Liver (tissue), 3 donors: Measurements from ENCODE around the gene GPR55.

Experiments used
- EGR1 ChIP-seq, 2 donors: IDR thresholded peaks; 2 replicates each; pipeline ENCODE4 v1.6.1; 2016 to 2018; ENCODE audit warnings: antibody characterized with exemption in 2 of 2, low read depth in 2 of 2
- FOXA1 ChIP-seq: IDR thresholded peaks from 2 replicates; pipeline ENCODE4 v1.6.1; 2016; ENCODE audit warnings: antibody characterized with exemption
- GABPA ChIP-seq, 2 donors: IDR thresholded peaks in 1 of 2; conservative IDR thresholded peaks in 1 of 2; 2 replicates each; pipeline ENCODE4 v1.6.1; 2016; ENCODE audit warnings: antibody characterized with exemption in 2 of 2, mild to moderate bottlenecking in 1 of 2, moderate library complexity in 1 of 2
- HNF4G ChIP-seq: IDR thresholded peaks from 2 replicates; pipeline ENCODE4 v1.6.1; 2016; ENCODE audit warnings: antibody characterized with exemption
- JUND ChIP-seq, 2 donors: IDR thresholded peaks; 2 replicates each; pipeline ENCODE4 v1.6.1; 2016; ENCODE audit warnings: antibody characterized with exemption in 2 of 2
- RAD21 ChIP-seq, 2 donors: IDR thresholded peaks; 2 replicates each; pipeline ENCODE4 v1.6.1; 2016; ENCODE audit warnings: antibody characterized with exemption in 2 of 2, mild to moderate bottlenecking in 2 of 2
- RXRA ChIP-seq, 2 donors: IDR thresholded peaks; 2 replicates each; pipeline ENCODE4 v1.6.1; 2017 to 2018; ENCODE audit warnings: antibody characterized with exemption in 2 of 2, mild to moderate bottlenecking in 1 of 2
- TAF1 ChIP-seq: conservative IDR thresholded peaks from 2 replicates; pipeline ENCODE4 v1.6.1; 2016; ENCODE audit warnings: antibody characterized with exemption, mild to moderate bottlenecking
- YY1 ChIP-seq: IDR thresholded peaks from 2 replicates; pipeline ENCODE4 v1.6.1; 2016; ENCODE audit warnings: antibody characterized with exemption, mild to moderate bottlenecking
- TF ChIP-seq, protein P1 (sequence below): IDR thresholded peaks from 2 replicates; pipeline ENCODE4 v1.6.1; 2016; ENCODE audit warnings: antibody characterized with exemption, mild to moderate bottlenecking
- TF ChIP-seq, protein P2 (sequence below): fragments of 150-350 bp; IDR thresholded peaks from 2 replicates; pipeline ENCODE4 v1.5.1; 2017; ENCODE audit warnings: improper control_type of control experiment, low read depth, low read length; ENCODE audit not compliant: missing input control
- TF ChIP-seq, protein P3 (sequence below): IDR thresholded peaks from 2 replicates; pipeline ENCODE4 v1.6.1; 2016; ENCODE audit warnings: antibody characterized with exemption
- TF ChIP-seq, protein P4 (sequence below): IDR thresholded peaks from 2 replicates; pipeline ENCODE4 v1.6.1; 2016; ENCODE audit warnings: antibody characterized with exemption
- TF ChIP-seq, protein P5 (sequence below): IDR thresholded peaks from 2 replicates; pipeline ENCODE4 v1.6.1; 2016; ENCODE audit warnings: antibody characterized with exemption
- donor health status: healthy.
- donor health status: healthy.

DNA sequence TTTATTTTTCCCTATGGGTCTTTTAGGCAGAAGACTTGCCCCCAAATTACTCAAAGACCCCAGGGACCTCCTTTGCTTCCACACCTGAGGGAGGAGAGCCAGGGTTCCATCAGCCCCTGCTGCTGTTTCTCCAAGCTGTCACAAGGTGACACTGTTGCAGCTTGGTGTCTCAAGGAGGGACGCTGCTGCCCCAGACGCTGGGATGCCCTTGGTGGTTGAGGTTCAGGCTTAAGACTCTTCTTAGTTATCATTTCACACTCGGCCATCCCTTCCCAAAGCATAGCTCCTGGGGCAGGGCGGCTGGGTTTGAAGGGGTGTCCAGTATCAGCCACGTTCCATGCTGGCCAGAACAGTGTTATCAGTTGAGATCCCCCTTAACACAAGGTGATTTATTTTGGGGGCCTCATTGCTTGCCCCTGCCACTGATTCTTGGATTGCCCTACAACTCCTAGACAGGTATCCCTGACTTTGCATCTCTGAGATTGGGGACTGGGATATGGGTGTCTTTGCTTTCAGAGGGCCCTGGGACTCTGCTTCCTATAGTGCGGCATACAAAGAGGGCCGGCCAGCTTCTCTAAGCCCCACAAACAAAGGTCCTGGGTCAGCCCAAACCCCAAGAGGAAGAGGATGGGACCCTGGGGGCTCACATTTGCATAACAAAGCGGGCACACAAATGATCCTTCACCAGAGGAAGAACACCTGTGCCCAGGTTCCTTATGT lies 22.7 kb downstream of the GPR55 start:
- TF ChIP-seq, protein P1, sequence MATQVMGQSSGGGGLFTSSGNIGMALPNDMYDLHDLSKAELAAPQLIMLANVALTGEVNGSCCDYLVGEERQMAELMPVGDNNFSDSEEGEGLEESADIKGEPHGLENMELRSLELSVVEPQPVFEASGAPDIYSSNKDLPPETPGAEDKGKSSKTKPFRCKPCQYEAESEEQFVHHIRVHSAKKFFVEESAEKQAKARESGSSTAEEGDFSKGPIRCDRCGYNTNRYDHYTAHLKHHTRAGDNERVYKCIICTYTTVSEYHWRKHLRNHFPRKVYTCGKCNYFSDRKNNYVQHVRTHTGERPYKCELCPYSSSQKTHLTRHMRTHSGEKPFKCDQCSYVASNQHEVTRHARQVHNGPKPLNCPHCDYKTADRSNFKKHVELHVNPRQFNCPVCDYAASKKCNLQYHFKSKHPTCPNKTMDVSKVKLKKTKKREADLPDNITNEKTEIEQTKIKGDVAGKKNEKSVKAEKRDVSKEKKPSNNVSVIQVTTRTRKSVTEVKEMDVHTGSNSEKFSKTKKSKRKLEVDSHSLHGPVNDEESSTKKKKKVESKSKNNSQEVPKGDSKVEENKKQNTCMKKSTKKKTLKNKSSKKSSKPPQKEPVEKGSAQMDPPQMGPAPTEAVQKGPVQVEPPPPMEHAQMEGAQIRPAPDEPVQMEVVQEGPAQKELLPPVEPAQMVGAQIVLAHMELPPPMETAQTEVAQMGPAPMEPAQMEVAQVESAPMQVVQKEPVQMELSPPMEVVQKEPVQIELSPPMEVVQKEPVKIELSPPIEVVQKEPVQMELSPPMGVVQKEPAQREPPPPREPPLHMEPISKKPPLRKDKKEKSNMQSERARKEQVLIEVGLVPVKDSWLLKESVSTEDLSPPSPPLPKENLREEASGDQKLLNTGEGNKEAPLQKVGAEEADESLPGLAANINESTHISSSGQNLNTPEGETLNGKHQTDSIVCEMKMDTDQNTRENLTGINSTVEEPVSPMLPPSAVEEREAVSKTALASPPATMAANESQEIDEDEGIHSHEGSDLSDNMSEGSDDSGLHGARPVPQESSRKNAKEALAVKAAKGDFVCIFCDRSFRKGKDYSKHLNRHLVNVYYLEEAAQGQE: no peak
- TF ChIP-seq, protein P2, sequence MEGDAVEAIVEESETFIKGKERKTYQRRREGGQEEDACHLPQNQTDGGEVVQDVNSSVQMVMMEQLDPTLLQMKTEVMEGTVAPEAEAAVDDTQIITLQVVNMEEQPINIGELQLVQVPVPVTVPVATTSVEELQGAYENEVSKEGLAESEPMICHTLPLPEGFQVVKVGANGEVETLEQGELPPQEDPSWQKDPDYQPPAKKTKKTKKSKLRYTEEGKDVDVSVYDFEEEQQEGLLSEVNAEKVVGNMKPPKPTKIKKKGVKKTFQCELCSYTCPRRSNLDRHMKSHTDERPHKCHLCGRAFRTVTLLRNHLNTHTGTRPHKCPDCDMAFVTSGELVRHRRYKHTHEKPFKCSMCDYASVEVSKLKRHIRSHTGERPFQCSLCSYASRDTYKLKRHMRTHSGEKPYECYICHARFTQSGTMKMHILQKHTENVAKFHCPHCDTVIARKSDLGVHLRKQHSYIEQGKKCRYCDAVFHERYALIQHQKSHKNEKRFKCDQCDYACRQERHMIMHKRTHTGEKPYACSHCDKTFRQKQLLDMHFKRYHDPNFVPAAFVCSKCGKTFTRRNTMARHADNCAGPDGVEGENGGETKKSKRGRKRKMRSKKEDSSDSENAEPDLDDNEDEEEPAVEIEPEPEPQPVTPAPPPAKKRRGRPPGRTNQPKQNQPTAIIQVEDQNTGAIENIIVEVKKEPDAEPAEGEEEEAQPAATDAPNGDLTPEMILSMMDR: peak; percentile 80
- TF ChIP-seq JUND (IDR thresholded peaks at IDR 0.05): no peak
- TF ChIP-seq, protein P3, sequence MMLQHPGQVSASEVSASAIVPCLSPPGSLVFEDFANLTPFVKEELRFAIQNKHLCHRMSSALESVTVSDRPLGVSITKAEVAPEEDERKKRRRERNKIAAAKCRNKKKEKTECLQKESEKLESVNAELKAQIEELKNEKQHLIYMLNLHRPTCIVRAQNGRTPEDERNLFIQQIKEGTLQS: no peak
- TF ChIP-seq RAD21 (IDR thresholded peaks at IDR 0.05): peak; percentile 87 to 96
- no peak for TF ChIP-seq TAF1
- TF ChIP-seq RXRA (IDR thresholded peaks at IDR 0.05): peak in 1 of 2 donors; percentile 10
- TF ChIP-seq YY1: no peak
- TF ChIP-seq, protein P4, sequence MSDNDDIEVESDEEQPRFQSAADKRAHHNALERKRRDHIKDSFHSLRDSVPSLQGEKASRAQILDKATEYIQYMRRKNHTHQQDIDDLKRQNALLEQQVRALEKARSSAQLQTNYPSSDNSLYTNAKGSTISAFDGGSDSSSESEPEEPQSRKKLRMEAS: no peak
- TF ChIP-seq FOXA1: no peak
- no peak for TF ChIP-seq GABPA (IDR thresholded peaks at IDR 0.05 in 1 of 2, conservative IDR thresholded peaks at IDR 0.05 in 1 of 2)
- TF ChIP-seq, protein P5, sequence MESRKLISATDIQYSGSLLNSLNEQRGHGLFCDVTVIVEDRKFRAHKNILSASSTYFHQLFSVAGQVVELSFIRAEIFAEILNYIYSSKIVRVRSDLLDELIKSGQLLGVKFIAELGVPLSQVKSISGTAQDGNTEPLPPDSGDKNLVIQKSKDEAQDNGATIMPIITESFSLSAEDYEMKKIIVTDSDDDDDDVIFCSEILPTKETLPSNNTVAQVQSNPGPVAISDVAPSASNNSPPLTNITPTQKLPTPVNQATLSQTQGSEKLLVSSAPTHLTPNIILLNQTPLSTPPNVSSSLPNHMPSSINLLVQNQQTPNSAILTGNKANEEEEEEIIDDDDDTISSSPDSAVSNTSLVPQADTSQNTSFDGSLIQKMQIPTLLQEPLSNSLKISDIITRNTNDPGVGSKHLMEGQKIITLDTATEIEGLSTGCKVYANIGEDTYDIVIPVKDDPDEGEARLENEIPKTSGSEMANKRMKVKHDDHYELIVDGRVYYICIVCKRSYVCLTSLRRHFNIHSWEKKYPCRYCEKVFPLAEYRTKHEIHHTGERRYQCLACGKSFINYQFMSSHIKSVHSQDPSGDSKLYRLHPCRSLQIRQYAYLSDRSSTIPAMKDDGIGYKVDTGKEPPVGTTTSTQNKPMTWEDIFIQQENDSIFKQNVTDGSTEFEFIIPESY: no peak
- TF ChIP-seq EGR1 (IDR thresholded peaks at IDR 0.05; ENCODE audit: low read depth in 2 of 2): no peak
- TF ChIP-seq HNF4G: no peak
